DOHH2 (cell line): ENCODE measurements around the gene SYNE3.

ENCODE experiments used
- H3F3A ChIP-seq: fragments of 200-600 bp; sonication (generic), shearing (Covaris generic); 2 replicates; pipeline ENCODE4 v1.6.0; 2016; ENCODE audit warnings: antibody characterized with exemption, mild to moderate bottlenecking; ENCODE audit not compliant: control insufficient read depth, insufficient read depth
- H3K27ac ChIP-seq: fragments of 200-600 bp; sonication (generic); 2 replicates; pipeline ENCODE4 v1.5.1; 2014; ENCODE audit warnings: low read depth, mild to moderate bottlenecking, low read length, moderate library complexity
- H3K27me3 ChIP-seq: fragments of 200-600 bp; sonication (generic); 2 replicates; pipeline ENCODE4 v1.6.1; 2014; ENCODE audit warnings: mild to moderate bottlenecking, low read length, mixed read lengths; ENCODE audit not compliant: control insufficient read depth
- H3K36me3 ChIP-seq: fragments of 200-600 bp; sonication (generic); 2 replicates; pipeline ENCODE4 v1.6.1; 2014; ENCODE audit warnings: mild to moderate bottlenecking, low read length, moderate library complexity, mixed read lengths; ENCODE audit not compliant: control insufficient read depth
- H3K4me1 ChIP-seq: fragments of 200-600 bp; sonication (generic); 2 replicates; pipeline ENCODE4 v1.6.1; 2014; ENCODE audit warnings: mild to moderate bottlenecking, low read length, mixed read lengths; ENCODE audit not compliant: control insufficient read depth
- H3K4me2 ChIP-seq: fragments of 200-600 bp; sonication (generic); 2 replicates; pipeline ENCODE4 v1.6.0; 2014; ENCODE audit warnings: mild to moderate bottlenecking, low read length, moderate library complexity
- H3K4me3 ChIP-seq: fragments of 200-600 bp; sonication (generic); 2 replicates; pipeline ENCODE4 v1.5.1; 2014; ENCODE audit warnings: mild to moderate bottlenecking, low read length, mixed read lengths
- H3K79me2 ChIP-seq: fragments of 200-600 bp; sonication (generic); 2 replicates; pipeline ENCODE4 v1.6.1; 2014; ENCODE audit warnings: mild to moderate bottlenecking, low read length, mixed read lengths; ENCODE audit not compliant: control insufficient read depth
- H3K9me2 ChIP-seq: fragments of 200-600 bp; sonication (generic); replicated peaks from 2 replicates; pipeline ENCODE4 v1.6.1; 2014; ENCODE audit warnings: mild to moderate bottlenecking, low read length, mixed read lengths; ENCODE audit not compliant: control insufficient read depth
- H3K9me3 ChIP-seq: fragments of 200-600 bp; sonication (generic); 2 replicates; pipeline ENCODE4 v1.6.1; 2014; ENCODE audit warnings: antibody characterized with exemption, low read length, mixed read lengths; ENCODE audit not compliant: control insufficient read depth, insufficient read depth
- H4K20me1 ChIP-seq: fragments of 200-600 bp; sonication (generic); 2 replicates; pipeline ENCODE4 v1.6.0; 2014; ENCODE audit warnings: low read depth, mild to moderate bottlenecking, antibody characterized with exemption, low read length, moderate library complexity; ENCODE audit not compliant: control insufficient read depth, insufficient read depth
- EZH2phosphoT487 ChIP-seq: fragments of 200-600 bp; sonication (generic); IDR thresholded peaks from 2 replicates; pipeline ENCODE4 v1.6.1; 2017; ENCODE audit warnings: borderline replicate concordance, mild to moderate bottlenecking, antibody characterized with exemption, low read length, moderate library complexity, mixed read lengths
- TF ChIP-seq, protein P1 (sequence below): fragments of 200-600 bp; sonication (generic); IDR thresholded peaks from one replicate; pipeline ENCODE4 v1.5.1; 2014; ENCODE audit warnings: antibody characterized with exemption, mild to moderate bottlenecking, low read depth, low read length; ENCODE audit not compliant: poor library complexity, severe bottlenecking

The SYNE3 gene

DNA sequence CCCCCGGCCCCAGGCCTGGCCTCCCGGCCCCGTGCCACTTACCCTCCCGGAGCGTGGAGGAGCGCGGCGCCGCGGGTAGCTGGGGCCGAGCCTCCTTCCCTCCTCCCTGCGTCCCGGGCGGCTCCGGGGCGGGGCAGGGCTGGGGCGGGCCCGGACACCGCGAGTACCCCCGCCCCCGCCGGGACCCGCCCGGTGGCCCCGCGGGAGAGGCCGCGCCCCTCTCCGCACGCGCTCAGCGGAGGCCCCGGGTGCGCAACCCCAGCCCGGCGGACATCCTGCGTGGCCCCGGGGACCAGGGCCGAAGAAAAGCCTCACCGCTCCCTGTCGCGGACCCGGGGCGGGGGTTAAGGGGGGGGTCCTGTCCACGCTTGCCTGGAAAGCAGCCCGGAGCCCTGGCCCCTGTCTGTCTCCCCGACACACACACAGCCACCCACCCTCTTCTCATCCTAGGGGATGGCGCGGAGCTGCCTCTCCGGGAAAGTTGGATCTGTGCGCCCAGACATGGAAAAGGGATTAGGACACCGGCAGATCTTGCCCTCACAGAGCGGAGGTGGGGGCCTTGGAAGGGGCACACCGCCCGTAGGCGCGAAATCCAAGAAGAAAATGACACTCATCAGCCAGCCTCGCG is at the start of gene SYNE3:
Gene SYNE3 (minus strand): TSS at position 97 of the 628 bp plus-strand sequence. CDS start 40,829 bp downstream, outside the sequence.
- Histone ChIP-seq H3K4me1 (peaks cover 36% of the 10 kb centered on the region), H3K27ac (no peak within 1 kb of the TSS), H3K4me3 (peak within 1 kb of the TSS; percentile 62)

GRCh38 chr14:95564060-95564459 is 47.6 kb upstream of the SYNE3 start:
- Histone ChIP-seq H3K27ac (no peak overlapping the region), H3K4me3 (no peak overlapping the region), H3K4me1 (no peaks in the 10 kb centered on the region), H3K27me3 (peaks cover 44% of the 10 kb centered on the region), H3F3A (no peaks in the 10 kb centered on the region), H3K79me2 (no peaks in the 10 kb centered on the region), H3K9me3 (no peaks in the 10 kb centered on the region), H3K9me2 (no peaks in the 10 kb centered on the region), H3K36me3 (no peaks in the 10 kb centered on the region), H4K20me1 (0 out of 2 replicates have a peak, but pooled peaks cover 3% of the 10 kb centered on the region), H3K4me2 (no peak overlapping the region)
- TF ChIP-seq EZH2phosphoT487 = no peak
- TF ChIP-seq, protein P1, sequence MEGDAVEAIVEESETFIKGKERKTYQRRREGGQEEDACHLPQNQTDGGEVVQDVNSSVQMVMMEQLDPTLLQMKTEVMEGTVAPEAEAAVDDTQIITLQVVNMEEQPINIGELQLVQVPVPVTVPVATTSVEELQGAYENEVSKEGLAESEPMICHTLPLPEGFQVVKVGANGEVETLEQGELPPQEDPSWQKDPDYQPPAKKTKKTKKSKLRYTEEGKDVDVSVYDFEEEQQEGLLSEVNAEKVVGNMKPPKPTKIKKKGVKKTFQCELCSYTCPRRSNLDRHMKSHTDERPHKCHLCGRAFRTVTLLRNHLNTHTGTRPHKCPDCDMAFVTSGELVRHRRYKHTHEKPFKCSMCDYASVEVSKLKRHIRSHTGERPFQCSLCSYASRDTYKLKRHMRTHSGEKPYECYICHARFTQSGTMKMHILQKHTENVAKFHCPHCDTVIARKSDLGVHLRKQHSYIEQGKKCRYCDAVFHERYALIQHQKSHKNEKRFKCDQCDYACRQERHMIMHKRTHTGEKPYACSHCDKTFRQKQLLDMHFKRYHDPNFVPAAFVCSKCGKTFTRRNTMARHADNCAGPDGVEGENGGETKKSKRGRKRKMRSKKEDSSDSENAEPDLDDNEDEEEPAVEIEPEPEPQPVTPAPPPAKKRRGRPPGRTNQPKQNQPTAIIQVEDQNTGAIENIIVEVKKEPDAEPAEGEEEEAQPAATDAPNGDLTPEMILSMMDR = no peak

More for the DNA sequence above, at the start of gene SYNE3:
- TF ChIP-seq EZH2phosphoT487 = no peak
- TF ChIP-seq, protein P1 = no peak
- peak within 1 kb of the TSS; percentile 70 for H3K4me2 ChIP-seq
- H3K79me2 ChIP-seq = no peaks in the 10 kb centered on the region
- no peaks in the 10 kb centered on the region for H4K20me1 ChIP-seq
- H3K27me3 ChIP-seq = peaks cover 44% of the 10 kb centered on the region
- H3F3A ChIP-seq = no peaks in the 10 kb centered on the region
- H3K9me2 ChIP-seq = no peaks in the 10 kb centered on the region
- no peaks in the 10 kb centered on the region for H3K36me3 ChIP-seq
- no peaks in the 10 kb centered on the region for H3K9me3 ChIP-seq

- H4K20me1 ChIP-seq = 0 out of 2 replicates have a peak, but pooled peaks cover 3% of the 10 kb centered on the region
- no peak overlapping the region for H3K4me3 ChIP-seq
- H3K4me1 ChIP-seq = no peaks in the 10 kb centered on the region
- H3K36me3 ChIP-seq = no peaks in the 10 kb centered on the region
- TF ChIP-seq EZH2phosphoT487 = no peak
- TF ChIP-seq, protein P1 = no peak
- no peaks in the 10 kb centered on the region for H3K9me2 ChIP-seq
- H3K4me2 ChIP-seq = no peak overlapping the region
- H3K9me3 ChIP-seq = no peaks in the 10 kb centered on the region
- no peak overlapping the region for H3K27ac ChIP-seq
- H3F3A ChIP-seq = no peaks in the 10 kb centered on the region
- peaks cover 34% of the 10 kb centered on the region for H3K27me3 ChIP-seq
- H3K79me2 ChIP-seq = no peaks in the 10 kb centered on the region
These were observed 46.6 kb upstream of the SYNE3 start for GRCh38 chr14:95562892-95563685.
